Measurements from ENCODE around the gene AP4S1.
"Not testable (repeated sequence)": the region's sequence is repeated elsewhere in the genome, so short reads cannot be mapped to it uniquely, and the experiment has no call there.

AP4S1 gene

GRCh38 chr14:31025367-31026076 lies at the start of gene AP4S1:
TSS of gene AP4S1 (plus strand) at chr14:31025649. CDS start at chr14:31066197, 40,548 bp downstream.
- peak; percentile 9 to 14 for DNase-seq (ENCODE audit: low read depth in 2 of 2)

- DNase-seq (ENCODE audit: low read depth in 2 of 2) = no peak
Observed at GRCh38 chr14:30977752-30978151, 47.7 kb upstream of the AP4S1 start.

DNA sequence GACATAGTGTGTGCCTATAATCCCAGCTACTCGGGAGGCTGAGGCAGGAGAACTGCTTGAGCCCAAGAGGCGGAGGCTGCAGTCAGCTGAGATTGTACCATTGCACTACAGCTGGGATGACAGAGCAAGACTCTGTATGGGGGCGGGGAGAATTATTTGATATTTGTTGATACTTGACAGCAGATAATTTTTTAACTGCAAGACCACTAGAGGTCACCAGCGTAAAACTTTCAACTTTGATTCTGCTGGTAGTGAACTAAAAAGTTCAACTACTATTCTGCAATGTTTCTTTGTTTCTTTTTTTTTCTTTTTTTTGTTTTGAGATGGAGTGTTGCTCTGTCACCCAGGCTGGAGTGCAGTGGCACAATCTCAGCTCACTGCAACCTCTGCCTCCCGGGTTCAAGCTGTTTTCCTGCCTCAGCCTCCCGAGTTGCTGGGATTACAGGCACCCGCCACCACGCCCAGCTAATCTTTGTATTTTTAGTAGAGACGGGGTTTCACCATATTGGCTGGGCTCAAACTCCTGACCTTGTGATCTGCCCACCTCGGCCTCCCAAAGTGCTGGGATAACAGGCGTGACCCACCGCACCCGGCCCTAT lies 45.2 kb upstream of the AP4S1 start:
- DNase-seq (ENCODE audit: low read depth in 2 of 2) = peak in 1 of 2 donors; percentile 4

GRCh38 chr14:30980980-30981379 lies 44.5 kb upstream of the AP4S1 start:
- no peak for DNase-seq (ENCODE audit: low read depth in 2 of 2)

- DNase-seq (ENCODE audit: low read depth in 2 of 2) = no peak
Observed at GRCh38 chr14:30982533-30982932, 42.9 kb upstream of the AP4S1 start.

- DNase-seq (ENCODE audit: low read depth in 2 of 2) = no peak
Observed at GRCh38 chr14:30983858-30984257, 41.6 kb upstream of the AP4S1 start.

- no peak for DNase-seq (ENCODE audit: low read depth in 2 of 2)
Observed at GRCh38 chr14:30985796-30986195, 39.7 kb upstream of the AP4S1 start.

GRCh38 chr14:30988509-30988908 lies 36.9 kb upstream of the AP4S1 start:
- DNase-seq (ENCODE audit: low read depth in 2 of 2) = no peak

DNA sequence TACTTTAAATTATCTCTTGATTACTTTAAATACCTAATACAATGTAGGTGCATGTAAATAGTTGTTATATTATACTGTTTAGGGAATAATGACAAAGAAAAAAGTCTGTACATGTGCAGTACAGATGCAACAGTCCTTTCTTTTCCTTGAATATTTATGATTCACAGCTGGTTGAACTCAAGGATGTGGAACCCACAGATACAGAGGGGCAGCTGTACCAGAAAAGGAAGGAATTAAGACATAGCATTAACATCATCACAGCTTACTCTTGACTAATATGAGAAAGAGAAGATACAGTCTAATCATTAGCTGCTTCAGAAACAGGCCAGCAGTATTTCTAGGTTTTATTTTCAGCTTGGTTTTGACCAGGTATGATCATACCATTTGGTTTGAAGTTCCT lies 34.7 kb upstream of the AP4S1 start:
- no peak for DNase-seq (ENCODE audit: low read depth in 2 of 2)

DNA sequence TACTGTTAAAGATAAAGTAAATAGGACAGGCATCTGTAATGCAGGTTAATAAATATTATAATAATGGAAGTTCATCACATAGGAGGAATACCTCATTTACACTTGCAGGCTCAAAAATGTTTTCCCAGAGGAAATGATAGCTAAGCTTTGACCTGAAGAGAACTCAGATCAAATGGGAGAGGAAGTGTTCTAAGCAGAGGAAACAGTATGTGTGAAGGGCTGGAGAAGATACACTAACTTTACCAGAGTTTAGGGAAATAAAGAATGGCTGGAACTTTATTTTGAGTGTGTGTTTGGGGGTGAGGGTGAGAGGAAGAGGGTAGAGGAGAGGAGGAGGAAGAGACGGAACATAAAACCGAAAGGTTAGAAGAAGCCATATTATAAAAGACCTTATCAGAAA lies 34.0 kb upstream of the AP4S1 start:
- DNase-seq (ENCODE audit: low read depth in 2 of 2) = no peak

- DNase-seq (ENCODE audit: low read depth in 2 of 2) = no peak
Observed at GRCh38 chr14:30993071-30993470, 32.4 kb upstream of the AP4S1 start.

- no peak for DNase-seq (ENCODE audit: low read depth in 2 of 2)
Observed at GRCh38 chr14:30994681-30995620, 30.5 kb upstream of the AP4S1 start.

GRCh38 chr14:30995689-30996088 lies 29.8 kb upstream of the AP4S1 start:
- DNase-seq (ENCODE audit: low read depth in 2 of 2) = no peak

GRCh38 chr14:30996892-30997659 lies 28.4 kb upstream of the AP4S1 start:
- no peak for DNase-seq (ENCODE audit: low read depth in 2 of 2)

DNA sequence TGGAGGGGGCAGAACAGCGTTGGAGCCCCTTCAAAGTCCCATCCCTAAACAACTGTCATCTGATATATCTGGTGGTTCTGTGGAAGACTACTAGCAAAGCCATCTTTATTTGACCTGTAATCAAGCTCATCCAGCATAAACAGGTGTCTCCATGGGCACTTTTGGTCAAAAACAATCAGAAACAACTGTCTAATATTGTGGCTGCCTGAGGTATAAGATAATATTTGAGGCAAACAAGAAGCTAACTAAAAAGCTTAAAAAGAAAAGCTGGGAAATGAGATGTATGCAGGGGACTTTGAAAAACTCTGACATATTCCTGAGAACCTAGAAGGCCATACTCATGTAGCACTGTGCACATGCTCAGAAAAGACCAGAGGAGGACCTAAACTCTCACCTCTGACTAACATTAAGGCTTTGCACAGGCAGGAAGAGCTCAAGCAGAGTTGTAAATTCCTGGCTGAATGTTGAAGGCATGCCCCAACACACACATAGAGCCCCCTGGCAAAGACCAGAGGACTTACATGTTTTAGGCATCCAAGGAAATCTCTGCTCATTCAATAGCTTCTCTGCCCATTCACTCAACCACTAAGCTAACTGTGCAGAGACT lies 27.2 kb upstream of the AP4S1 start:
- no peak for DNase-seq (ENCODE audit: low read depth in 2 of 2)

- DNase-seq (ENCODE audit: low read depth in 2 of 2) = no peak
Observed at GRCh38 chr14:30999038-30999773, 26.2 kb upstream of the AP4S1 start.

- DNase-seq (ENCODE audit: low read depth in 2 of 2) = no peak
Observed at GRCh38 chr14:31000629-31001338, 24.7 kb upstream of the AP4S1 start.

- DNase-seq (ENCODE audit: low read depth in 2 of 2) = no peak
Observed at GRCh38 chr14:31001339-31001658, 24.1 kb upstream of the AP4S1 start.

GRCh38 chr14:31003284-31003683 lies 22.2 kb upstream of the AP4S1 start:
- no peak for DNase-seq (ENCODE audit: low read depth in 2 of 2)

- DNase-seq (ENCODE audit: low read depth in 2 of 2) = not testable (repeated sequence)
Observed at GRCh38 chr14:31004007-31004406, 21.4 kb upstream of the AP4S1 start.
